HG02610 (cell line): Measurements from ENCODE around the gene C2orf72.
"Not testable (repeated sequence)": the region's sequence is repeated elsewhere in the genome, so short reads cannot be mapped to it uniquely, and the experiment has no call there.

Source experiments
- ATAC-seq: cut with Tn5 transposase; IDR thresholded peaks from one replicate; pipeline ENCODE4 v1.9.1; 2021; ENCODE audit warnings: mild to moderate bottlenecking, moderate library complexity; ENCODE audit not compliant: unreplicated experiment

The C2orf72 gene

DNA sequence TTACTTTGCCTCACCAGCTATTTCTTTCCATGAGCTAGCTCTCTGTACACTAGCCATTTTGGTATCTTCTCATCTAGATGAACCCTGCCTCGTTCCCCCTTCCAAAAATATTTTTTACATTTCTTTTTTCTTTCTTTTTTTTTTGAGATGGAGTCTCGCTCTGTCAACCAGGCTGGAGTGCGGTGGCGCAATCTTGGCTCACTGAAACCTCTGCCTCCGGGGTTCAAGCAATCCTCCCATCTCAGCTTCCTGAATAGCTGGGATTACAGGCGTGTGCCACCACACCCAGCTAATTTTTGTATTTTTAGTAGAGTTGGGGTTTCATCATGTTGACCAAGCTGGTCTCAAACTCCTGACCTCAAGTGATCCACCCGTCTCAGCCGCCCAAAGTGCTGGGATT, 30.2 kb downstream of the C2orf72 start:
- not testable (repeated sequence) for ATAC-seq

DNA sequence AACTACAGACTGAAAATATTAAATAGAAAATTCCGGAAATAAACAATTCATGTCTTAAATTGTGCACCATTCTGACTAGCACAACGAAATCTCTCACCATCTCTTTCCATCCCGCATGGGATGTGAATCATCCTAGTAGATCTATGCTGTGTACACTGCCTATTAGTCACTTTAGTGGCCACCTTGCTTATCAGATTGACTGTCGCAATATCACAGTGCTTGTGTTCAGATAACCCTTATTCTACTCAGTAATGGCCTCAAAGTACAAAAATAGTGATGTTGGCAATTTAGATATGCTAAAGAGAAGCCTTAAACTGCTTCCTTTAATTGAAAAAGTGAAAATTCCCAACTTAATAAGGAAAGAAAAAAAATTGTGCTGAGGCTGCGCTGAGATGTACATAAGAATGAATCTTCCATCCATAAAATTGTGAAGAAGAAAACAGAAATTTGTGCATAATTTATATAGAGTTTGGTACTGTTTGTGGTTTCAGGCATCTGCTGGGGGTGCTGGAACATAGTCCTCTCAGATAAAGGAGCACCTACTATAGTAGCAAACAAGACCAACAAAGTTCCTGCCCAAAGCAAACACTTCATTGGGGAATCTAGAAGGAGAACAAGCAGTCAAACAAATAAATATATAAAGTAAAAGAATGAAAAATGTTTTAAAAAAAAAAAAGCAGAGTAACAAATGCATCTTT, 31.4 kb downstream of the C2orf72 start:
- ATAC-seq = no peak

DNA sequence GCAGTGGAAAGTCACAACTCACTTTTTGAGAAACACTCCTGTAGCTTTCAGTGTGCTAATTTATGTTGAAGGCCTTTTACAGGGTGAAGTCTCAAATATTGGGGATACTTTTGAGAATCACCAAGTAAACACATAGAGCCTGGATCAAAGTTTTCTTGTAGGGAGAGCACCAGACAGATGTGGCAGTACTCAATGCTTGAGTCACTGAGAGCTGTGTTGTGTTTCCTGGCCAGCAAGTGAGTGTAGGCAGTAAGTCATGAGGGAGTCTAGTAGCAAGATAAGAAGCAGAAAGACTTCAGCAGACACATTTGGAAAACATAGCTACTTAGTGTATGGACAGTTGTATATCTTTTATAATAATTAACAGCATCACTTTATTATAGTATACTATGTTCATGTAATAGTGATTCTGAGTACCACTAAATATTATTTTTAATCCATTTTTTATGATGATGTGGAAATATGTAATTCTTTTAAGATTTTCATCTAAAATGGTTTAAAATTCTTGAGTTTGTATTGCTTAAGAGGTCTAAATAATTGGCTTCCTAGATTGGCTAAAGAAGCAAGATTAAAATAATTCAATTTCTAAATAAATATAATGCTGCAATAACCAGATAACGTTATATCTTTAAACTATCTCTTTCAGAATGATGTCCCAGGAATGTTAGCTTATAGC, 32.2 kb downstream of the C2orf72 start:
- ATAC-seq = no peak

DNA sequence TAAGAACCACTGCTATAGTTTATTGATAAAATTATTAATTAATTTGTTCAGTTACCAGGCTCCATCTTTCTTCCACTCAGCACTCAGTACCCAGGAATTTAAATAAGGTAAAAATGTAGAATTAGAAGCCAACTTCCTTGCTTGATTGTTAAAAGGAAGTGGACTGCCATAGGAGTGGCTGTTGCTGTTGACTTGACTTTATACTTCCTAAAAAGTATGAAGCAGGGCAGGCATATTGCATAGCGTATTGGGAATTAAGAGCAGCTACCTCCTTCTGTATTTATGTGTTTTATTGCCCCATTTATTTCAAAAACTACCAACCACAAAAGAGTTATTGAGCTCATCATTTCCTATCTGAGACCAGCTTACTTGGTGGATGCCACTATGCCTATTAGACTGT, 47.2 kb downstream of the C2orf72 start:
- ATAC-seq = no peak

DNA sequence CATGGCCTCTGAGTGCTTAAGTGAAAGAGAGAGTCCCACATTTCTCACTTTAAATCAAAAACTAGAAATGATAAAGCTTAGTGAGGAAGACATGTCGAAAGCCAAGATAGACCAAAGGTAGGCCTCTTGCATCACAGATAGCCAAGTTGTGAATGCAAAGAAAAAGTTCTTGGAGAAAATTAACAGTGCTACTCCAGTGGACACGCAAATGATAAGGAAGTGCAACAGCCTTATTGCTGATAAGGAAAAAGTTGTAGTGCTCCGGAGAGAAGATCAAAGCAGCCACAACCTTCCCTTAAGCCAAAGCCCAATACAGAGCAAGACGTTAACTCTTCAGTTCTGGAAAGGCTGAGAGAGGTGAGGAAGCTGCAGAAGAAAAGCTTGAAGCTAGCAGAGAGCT, 51.4 kb downstream of the C2orf72 start:
- no peak for ATAC-seq

DNA sequence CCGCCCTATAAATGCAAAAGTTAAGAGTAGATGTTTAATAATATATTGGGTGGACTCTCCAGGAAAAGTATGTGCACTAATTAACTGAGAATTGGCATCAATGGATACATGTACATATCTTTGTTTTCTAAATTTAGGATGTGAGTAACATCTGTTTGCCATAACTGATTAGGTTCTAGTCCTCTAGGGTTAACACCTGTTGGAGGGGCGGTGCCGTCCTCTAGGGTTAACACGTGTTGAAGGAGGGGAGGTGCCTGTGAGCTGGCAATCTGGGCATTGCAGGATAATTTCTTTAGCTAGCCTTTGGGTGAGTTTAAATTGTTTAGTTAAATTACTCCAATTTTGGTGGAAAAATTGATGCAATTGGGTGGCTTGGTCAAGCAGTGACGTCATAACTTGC, 56.6 kb downstream of the C2orf72 start:
- no peak for ATAC-seq

DNA sequence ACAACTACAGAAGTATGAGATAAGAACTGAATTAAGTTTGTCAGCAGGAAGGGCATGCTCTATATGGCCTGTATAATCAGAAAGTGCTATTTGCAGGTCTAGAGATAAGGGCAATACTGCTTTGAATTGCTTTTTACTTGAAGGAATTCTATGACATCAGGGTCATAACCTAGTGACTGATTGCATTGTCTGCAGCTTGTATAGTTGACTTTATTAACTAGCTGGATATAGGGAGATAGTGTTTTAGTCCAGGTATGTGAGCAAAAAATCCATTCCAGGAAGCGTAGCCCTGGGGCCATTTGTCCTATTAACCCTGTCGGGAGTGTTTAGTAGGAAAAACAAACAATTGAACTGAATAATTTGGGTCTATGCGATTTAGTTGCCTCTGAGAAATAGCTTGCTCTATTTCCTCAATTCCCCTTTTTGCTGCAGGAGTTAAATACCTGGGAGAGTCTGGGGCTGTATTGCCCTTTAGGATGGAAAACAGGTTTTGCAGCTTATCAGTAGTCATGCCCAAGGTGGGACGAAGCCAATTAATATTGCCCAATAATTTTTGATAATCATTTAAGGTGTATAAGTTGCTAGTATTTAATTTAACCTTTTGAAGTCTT, 57.5 kb downstream of the C2orf72 start:
- ATAC-seq = no peak
